HG03520 (cell line): ENCODE data around the gene OTUD3.
"Not testable (repeated sequence)": the region's sequence is repeated elsewhere in the genome, so short reads cannot be mapped to it uniquely, and the experiment has no call there.

ENCODE experiments used
- ATAC-seq: cut with Tn5 transposase; IDR thresholded peaks from one replicate; pipeline ENCODE4 v1.9.1; 2021; ENCODE audit warnings: mild to moderate bottlenecking, moderate library complexity; ENCODE audit not compliant: unreplicated experiment

The OTUD3 gene

DNA sequence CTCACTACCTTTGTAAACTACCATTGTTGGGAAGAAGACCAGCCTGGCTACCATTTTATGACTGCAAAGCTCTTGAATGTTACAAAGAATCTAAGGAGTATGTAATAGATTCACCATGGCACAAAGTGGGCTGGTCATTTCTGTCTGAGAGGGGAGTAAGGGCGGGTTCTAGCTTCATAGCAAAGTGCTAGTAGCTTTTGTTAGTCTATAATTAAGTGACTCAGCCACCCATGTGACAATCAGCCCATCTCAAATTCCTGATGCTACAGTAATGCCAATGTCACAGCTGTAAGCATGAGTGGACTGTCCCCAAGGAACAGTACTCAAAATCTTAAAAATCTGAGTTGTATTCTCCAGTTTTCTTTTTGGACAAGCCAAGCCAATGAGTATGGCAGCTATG is 15.4 kb upstream of the OTUD3 start:
- no peak for ATAC-seq

DNA sequence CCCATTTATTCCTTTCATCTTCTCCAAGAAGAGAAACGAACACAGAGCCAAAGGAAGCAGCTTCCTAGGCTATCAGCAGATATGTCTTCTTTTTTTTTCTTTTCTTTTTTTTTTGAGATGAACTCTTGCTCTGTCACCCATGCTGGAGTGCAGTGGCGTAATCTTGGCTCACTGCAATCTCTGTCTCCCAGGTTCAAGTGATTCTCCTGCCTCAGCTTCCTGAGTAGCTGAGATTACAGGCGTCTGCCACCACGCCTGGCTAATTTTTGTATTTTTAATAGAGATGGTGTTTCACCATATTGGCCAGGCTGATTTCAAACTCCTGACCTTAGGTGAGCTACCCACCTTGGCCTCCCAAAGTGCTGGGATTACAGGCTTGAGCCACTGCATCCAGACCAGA is 13.6 kb upstream of the OTUD3 start:
- not testable (repeated sequence) for ATAC-seq

DNA sequence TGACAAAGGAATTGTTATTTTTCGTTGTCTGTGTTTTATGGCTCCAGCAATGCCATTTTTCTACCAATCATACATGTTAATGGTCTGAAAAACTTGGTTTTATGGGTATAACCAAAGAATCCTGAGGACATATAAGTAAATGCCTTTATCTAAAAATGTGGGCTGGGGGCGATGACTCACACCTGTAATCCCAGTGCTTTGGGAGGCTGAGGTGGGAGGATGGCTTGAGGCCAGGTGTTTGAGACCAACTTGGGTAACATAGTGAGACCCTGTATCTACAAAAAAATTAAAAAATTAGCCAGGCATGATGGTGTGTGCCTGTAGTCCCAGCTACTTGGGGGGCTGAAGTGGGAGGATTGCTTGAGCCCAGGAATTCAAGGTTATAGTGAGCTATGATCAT is 12.7 kb upstream of the OTUD3 start:
- not testable (repeated sequence) for ATAC-seq

DNA sequence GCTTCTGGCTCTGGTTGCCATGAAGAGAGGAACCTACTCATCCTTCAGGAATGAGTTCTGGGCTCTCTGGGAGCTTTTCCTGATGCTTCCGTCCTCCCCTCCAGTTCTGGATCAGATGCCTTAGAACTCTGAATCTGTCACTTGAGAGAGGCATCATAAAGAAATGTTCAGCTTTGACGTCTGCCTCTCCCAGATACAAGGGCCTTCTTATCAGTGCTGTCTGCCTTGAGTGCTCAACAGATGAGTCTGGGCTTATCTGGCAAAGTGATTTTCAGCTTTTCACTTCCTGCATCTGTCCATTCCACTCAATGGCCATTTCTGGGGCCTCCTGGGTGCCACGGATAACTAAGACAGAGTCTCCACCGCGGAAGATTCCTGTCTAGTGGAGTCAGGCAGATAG is 12.3 kb upstream of the OTUD3 start:
- ATAC-seq, result no peak

DNA sequence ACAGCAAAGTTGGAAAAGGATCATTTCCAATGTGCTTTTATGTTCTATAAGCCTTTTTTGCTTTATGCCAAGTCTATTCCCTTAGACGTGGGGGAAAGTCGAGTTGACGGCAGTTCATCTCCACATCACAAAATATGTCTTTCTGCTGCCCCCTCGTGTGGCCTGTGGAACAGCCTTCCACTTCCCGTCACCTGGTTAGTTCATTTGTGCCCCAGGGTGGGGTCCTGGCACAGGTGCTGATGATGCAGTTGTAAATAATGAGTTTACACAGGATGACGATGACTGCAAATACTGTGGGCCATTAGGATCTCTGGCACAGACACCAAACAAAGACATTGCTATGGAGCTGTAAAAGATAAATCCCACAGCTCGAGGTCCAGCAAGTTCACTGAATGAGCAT is 10.0 kb upstream of the OTUD3 start:
- no peak for ATAC-seq

DNA sequence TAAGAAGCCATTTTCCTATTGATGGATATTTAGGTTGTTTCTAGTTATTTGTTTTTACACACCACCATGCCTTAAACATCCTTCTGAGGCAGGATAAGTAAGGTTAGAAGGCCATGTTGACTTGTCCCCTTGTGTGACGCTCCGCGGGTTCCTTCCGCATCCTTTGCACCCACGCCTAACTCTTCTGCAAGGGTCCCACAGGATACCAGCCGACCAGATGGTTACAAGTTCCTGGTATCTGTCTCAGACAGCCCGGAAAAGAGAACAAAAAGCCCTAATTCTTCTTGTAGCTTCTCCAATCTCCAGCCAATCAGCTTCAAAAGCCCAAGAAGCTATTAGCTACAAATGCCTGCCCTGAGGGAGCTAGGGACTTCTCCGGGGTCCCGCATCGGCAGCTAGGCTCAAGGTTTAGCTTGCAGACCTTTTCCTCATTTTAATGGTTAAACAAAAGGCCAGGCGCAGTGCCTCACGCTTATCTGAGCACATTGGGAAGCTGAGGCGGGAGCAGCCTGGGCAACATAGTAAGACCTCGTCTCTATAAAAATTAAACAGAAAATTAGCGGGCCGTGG is 4.9 kb upstream of the OTUD3 start:
- no peak for ATAC-seq

DNA sequence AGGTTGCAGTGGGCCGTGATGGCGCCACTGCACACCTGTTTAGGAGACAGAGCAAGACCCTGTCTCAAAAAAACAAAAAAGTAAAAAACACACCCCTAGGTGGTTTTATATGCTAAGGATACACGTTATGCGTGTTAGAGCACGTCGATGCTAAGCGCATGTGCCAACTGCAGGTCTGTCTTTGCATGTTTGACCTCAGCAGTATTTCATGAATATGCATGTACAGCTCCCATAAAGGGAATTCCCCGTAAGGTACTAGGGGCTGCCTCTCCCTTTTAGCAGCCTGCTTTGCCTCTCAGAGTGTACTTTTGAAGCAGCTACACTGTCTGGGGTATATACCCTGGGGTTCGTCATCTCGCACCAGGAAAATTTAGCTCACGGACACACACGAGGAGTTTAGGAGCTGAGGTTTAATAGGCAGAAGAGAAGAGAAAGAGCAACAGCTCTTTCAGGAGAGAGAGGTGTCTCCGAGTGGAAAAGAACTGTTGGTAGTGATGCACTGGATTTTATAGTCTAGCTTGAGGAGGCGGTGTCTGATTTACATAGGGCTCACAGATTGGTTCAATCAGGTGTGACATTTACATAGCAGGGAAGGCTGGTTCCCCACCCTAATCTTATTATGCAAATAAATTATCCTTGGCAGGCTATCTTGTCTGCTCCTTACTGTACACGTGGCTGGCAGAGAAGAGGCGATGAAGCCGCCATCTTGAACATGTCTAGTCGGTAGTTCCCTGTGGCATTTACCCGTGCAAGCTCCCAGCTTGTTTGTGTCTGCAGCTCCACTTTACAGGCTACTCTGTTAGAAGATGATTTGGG is 4.2 kb upstream of the OTUD3 start:
- ATAC-seq, result no peak

DNA sequence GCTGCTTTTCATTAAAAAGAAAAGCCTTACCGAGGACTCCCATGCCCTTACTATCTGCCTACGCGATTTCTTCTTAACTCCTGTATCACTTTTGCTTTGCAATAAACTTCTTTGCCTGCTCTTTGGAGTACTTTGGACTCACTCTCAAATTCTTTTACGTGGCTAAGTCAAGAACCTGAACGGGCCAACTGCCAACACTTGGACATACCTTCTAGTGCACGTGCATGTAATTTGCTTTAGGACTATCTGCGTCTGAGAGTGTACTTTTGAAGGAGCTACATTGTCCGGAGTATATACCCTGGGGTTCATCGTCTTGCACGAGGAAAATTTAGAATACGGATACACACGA is 3.6 kb upstream of the OTUD3 start:
- ATAC-seq, result no peak

DNA sequence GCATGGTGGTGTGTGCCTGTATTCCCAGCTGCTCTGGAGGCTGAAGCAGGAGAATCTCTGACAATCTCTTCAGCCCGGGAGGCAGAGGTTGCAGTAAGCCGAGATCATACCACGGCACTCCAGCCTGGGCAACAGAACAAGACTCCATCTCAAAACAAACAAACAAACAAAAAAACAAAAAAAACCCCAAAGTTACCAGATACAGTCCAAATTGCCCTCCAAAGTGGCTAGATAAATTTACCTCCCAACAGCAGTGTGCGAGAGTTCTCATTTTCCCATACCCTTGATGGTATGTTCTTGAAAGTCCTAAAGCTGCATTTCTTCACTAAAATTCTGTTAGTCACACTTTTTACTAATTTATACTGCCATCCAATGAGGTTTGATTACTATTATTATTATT is 3.0 kb upstream of the OTUD3 start:
- ATAC-seq, result no peak

DNA sequence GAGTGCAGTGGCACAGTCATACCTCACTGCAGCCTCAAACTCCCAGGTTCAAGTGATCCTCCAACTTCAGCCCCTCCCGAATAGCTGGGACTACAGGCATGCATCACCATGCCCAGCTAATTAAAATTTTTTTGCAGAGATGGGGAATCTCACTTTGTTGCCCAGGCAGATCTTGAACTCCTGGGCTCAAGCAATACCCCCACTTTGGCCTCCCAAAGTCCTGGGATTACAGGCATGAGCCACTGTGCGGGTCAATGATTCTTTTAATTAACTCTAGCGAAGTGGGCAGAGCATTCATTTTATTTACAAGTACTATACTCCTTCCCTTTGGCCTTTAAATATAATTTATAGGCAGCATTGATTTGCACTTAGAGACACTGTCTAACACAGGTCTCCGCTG is 2.5 kb upstream of the OTUD3 start:
- no peak for ATAC-seq

DNA sequence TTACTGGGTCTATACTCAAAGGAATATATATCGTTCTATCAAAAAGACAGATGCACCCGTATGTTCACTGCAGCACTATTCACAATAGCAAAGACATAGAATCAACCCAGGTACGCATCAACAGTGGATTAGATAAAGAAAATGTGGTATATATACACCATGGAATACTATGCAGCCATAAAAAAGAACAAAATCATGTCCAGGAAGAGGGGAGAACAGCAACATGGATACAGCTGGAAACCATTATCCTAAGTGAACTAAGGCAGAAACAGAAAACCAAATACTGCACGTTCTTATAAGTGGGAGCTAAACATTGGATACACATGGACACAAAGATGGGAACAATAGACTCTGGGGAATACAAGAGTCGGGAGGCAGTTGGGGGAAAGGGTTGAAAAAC is 1.4 kb upstream of the OTUD3 start:
- ATAC-seq, result not testable (repeated sequence)

DNA sequence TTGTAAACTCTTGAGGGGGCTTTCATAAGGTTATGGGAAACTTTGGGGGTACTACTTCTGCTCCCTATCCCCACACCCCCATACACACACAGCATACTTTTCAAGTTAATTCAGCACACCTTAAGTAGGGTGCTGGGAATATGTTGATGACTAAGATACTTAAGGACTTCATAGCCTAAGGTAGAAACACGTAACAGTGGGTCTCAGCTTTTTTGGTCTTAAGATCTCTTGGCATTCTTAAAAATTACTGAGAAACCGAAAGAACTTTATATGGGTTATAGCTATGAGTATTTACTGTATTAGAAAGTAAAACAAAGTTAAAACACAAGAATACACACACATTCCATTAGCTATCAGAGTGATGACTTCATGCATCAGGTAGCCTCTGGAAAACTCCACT is 2.1 kb downstream of the OTUD3 start:
- ATAC-seq, result no peak

DNA sequence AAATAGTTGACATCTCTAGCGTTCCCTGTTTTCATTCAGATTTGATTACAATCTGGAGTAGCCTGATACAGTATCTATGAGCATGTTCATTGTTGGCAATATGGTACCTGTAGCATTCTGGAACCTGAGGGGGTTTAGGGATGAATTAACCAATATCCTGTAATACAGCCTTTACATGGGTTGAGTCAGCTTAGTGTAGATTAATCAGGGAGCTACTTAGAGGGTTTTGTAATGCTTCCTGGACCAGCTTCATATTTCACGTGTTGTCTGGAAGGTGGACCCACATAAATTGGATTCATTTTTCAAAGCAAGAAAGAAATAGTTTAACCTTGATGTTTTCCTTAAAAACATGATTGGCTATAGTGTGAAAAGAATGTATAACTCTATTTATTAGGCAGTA is 3.6 kb downstream of the OTUD3 start:
- no peak for ATAC-seq

DNA sequence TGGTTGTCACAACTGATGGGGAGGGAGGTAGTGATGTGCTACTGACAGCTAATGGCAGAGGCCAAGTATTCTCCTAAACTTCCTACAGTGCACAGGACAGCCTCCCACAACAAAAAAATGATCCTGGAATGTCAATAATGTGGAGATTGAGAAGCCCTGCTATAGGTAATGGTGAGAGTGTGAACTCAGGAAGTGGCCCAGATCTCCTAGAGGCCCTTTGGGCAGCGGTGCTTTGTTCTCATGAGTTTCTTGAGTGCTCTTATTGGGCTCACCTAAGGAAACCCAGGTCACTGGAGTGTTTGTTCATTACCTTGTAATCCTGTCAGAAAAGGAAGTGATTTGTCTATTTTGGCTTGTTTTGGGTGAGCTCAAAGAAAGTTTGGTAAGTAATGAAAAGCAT is 5.9 kb downstream of the OTUD3 start:
- no peak for ATAC-seq

DNA sequence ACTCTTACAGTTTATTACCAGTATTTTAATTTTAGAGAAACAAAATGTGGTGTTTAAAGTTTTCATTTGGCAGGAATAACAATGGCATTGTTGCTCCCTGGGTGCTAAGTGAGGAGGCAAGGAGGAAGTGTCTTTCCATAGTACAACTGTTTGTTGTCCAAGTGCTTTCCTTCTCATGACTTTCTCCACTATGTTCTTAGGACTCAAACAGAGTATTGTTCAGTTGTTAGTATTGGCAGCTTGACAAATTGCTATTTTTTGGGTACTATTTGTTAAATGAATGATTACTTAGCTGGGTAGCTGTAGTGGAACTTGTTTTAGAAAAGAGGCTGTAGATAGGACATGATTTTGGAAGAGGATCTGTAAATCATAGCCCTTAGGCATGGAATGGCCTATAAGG is 7.5 kb downstream of the OTUD3 start:
- ATAC-seq, result no peak

DNA sequence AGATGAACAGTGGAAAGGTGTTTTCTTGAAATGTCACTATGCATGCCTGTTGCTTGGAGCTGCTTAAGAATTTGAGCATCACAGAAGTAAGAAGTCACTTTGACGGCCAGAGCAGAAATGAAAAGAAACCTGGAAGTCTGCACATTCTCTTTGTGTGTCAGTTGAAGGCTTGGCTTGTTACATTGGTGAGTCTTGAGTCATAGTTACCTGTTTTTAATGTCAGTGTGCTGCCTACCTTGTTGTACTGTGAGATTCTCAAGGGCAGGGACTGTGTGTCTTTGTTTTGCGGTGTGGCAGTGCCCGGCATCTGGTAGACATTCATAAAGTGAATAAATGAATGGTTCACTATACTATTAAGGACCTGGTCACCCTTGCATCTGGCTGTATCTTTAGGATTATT is 9.9 kb downstream of the OTUD3 start:
- ATAC-seq, result no peak

DNA sequence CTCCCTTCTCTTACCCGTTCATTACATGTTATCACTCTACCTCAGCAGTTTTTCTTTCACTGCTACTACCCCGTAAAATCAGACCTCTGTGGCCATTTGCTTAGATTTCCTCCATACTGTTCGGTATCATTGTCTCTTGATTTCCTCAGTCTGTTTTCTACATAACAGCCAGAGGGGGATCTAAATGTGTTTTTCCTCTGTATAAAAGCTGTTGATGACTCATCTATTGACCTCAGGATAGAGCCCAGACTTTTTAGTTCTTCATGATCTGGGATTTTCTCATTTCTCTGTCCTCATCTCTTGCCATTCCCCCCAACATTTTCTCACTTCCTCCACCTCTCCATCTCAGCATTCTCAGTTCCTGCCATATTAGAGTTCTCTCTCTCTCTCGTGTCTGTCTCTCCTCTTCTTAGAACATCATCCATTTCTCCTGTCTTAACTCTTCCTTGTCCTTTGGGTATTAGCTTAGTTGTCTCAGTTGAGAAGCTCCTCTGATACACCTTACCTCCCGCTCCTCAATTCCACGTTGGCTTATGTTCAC is 10.5 kb downstream of the OTUD3 start:
- no peak for ATAC-seq

DNA sequence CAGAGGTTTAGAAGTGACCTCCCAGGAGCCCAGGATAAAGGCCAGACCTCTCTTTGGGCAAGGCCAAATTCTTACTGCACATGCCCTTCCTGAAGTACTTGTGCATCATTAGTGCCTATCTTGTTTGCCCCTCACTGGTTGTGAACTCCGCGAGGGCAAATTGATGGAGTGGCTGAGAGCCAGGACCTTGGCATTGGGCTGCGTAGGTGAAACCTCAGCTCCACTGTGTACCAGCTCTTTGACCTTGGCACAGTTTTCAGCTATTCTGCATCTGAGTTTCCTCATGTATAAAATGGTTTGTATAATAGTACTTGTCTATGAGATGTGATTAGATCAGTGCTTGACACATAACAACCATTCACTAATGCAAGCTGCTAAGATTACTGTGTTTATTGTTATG is 11.5 kb downstream of the OTUD3 start:
- ATAC-seq, result no peak

DNA sequence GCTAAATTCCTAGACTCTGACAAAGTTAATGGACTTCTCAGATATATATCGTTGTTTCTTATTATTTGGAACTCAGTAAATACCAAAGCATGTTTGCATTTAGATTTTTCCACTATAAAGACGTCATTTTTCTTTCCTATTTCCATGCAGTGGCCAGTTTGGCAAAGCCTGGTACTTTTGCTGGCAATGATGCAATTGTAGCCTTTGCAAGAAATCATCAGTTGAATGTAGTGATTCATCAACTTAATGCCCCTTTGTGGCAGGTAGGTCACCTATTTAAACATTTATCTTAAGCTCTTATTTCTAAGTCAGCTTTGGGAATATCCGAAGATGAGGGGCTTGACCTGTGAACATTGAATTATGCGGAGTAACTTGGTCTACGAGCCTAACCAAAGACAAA is 12.0 kb downstream of the OTUD3 start:
- no peak for ATAC-seq

DNA sequence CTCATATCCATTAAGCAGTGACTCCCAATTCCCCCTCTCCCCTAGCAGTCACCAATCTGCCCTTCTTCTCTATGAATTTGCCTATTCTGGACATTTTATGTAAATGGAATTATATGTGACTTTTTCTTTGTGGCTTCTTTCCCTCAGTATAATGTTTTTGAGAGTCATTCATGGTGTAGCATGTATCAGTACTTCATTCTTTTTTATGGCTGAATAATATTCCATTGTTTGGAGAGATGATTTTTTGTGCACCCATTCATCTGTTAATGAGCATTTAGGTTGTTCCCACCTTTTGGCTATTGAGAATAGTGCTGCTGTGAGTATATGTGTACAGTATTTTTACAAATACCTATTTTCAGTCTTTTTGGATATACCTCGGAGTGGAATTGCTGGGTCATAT is 19.5 kb downstream of the OTUD3 start:
- no peak for ATAC-seq

DNA sequence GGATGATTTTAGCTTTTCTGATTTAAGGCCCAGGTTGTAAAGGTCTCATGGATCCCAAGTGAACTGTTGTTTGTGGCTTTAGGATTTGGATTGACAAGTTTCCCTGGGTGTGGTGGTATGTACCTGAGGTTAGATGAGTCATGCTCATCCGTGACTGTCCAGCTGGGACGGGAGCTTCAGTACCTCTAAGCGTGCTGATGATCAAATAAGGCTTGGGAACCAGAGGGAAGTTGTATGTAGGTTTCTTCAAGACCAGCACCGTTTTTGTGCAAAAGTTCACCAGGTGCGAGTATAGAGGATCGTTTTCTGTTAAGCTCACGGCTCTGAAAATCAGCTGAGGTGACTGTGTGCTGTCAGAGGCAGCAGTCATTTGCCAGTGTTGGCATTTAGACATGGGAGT is 21.4 kb downstream of the OTUD3 start:
- ATAC-seq, result no peak

DNA sequence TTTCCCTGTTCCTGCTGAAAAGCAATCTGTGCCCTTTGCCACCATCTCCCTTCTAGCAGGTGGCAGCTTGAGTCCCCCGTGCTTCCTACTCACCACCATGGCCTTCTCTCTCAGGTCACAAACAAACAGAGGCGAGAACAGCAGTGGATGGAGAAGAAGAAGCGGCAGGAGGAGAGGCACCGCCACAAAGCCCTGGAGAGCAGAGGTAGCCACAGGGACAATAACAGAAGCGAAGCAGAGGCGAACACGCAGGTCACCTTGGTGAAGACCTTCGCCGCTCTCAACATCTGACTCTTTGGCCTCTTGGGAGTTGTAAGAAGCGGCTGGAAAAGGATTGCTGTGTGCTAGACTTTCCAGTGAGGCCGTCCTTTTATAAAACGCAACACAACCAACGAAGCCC is 25.3 kb downstream of the OTUD3 start:
- ATAC-seq, result no peak

DNA sequence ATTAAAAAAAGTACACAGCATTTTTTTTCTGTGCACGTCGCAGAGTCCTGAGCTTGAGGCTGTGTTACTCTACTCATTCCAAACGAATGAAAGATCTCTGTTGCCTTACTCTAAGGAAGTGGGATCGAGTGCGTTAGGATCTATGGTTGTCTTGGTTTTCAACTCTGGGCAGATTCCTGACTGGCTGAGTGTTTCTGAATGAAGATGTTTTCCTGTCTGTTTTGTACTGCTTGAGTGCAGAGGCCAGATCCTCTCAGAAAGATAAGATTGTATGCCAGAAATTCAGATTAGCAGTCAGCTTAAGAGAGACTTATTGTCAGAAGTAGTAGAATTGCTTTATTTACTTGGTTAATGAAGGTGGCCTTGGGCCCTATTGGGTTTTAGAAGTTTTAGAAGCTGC is 27.2 kb downstream of the OTUD3 start:
- ATAC-seq, result no peak
